GM10266 (cell line): Measurements from ENCODE around the gene ZCCHC17.

ENCODE experiments used
- DNase-seq: peaks from one replicate; pipeline ENCODE4 v3.0.0; 2012; ENCODE audit errors: extremely low spot score
- TF ChIP-seq, protein P1 (sequence below): IDR thresholded peaks from 2 replicates; pipeline ENCODE4 v1.5.1; 2012; ENCODE audit warnings: mild to moderate bottlenecking, low read depth; ENCODE audit not compliant: control insufficient read depth, insufficient read depth; ENCODE audit errors: missing control alignments

Gene ZCCHC17

DNA sequence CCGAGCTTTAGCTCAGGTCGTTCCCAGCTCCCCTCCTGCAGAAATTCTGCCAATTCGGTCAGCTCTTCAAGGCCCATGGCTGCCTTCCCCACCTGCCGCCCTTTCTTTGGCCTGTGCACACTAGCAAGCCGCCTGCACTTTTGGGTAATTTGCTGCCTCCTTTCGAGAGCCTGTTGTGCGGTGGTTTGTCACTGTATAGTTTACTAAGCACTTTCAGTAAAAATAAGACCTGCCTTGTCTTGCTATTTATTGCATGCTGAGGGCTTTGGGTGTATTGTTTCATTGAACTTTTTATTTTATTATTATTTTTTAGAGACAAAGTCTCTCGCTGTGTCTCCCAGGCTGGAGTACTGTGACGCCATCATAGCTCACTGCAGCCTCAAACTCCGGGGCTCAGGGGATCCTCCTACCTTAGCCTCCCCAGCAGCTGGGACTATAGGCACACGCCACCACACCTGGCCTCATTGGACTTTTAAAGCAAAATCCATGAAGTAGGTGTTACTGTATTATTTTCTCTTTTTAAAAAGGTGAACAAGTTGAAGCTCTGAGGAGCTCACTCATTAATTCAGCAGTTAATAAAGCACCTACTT is 77.2 kb downstream of the ZCCHC17 start:
- TF ChIP-seq, protein P1, sequence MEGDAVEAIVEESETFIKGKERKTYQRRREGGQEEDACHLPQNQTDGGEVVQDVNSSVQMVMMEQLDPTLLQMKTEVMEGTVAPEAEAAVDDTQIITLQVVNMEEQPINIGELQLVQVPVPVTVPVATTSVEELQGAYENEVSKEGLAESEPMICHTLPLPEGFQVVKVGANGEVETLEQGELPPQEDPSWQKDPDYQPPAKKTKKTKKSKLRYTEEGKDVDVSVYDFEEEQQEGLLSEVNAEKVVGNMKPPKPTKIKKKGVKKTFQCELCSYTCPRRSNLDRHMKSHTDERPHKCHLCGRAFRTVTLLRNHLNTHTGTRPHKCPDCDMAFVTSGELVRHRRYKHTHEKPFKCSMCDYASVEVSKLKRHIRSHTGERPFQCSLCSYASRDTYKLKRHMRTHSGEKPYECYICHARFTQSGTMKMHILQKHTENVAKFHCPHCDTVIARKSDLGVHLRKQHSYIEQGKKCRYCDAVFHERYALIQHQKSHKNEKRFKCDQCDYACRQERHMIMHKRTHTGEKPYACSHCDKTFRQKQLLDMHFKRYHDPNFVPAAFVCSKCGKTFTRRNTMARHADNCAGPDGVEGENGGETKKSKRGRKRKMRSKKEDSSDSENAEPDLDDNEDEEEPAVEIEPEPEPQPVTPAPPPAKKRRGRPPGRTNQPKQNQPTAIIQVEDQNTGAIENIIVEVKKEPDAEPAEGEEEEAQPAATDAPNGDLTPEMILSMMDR: no peak
- DNase-seq: no peak

GRCh38 chr1:31374511-31375196 is 77.8 kb downstream of the ZCCHC17 start:
- no peak for DNase-seq
- TF ChIP-seq, protein P1: no peak

GRCh38 chr1:31376375-31377134 is 79.7 kb downstream of the ZCCHC17 start:
- DNase-seq: no peak
- TF ChIP-seq, protein P1: no peak

GRCh38 chr1:31377364-31377863 is 80.6 kb downstream of the ZCCHC17 start:
- TF ChIP-seq, protein P1: no peak
- DNase-seq: no peak

- TF ChIP-seq, protein P1: no peak
- no peak for DNase-seq
Measured at GRCh38 chr1:31378001-31378400, 81.2 kb downstream of the ZCCHC17 start.

DNA sequence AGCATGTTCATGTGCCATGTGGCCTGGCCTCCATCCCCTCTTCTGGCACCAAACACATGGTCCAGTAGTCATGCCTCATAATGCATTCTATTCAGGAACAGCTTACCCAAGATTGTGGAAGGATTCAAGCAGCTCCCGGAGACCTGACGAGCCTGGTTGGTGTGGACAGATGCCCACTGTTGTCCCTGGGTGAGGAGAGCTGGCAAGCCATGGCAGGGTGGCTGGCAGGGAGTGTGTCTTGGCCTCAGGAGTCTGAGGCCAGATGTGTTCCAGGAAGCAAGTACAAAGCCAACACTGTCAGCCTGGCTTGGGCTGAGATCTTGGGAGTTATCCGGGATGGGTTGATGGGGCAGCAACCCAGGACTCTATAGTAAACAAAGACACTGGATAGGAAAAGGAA is 83.3 kb downstream of the ZCCHC17 start:
- TF ChIP-seq, protein P1: no peak
- no peak for DNase-seq
